ENCODE measurements around the gene CEACAM7.

DNA sequence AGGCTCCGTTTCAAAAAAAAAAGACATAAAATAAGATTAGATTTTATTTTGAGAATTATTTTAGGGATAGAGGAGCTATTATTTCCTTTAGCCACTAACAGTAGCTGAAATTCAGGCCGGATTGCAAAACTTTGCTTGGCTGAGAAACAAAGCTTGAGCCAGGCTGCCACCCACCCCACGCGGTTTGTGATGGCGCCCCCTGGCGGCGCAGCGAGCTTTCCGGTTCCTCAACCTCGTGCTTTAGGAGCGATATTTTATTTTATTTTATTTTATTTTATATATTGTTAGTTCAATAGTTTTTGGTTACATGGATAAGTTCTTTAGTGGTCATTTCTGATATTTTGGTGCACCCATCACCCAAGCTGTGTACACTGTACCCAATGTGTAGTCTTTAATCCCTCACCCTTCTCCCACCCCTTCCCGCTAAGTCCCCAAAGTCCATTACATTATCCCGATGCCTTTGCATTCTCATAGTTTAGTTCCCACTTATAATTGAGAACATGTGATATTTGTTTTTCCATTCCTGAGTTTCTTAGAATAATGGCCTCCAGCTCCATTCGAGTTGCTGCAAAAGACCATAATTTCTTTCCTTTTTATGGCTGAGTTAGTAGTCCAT is 41.4 kb downstream of the CEACAM7 start:
- no peak for TF ChIP-seq EZH2 (IDR thresholded peaks at IDR 0.05; ENCODE audit: insufficient read depth, poor library complexity, severe bottlenecking)
- no peak for TF ChIP-seq EZH2phosphoT487 (IDR thresholded peaks at IDR 0.05; ENCODE audit: insufficient read depth, low read depth)

Measured in GM23248 (cell line).